NCI-H1105 (cell line): ENCODE data around the gene PDHX.
A peak's percentile ranks its signal among the peaks of the same experiment; 100 is the strongest.
"Not testable (repeated sequence)": the region's sequence is repeated elsewhere in the genome, so short reads cannot be mapped to it uniquely, and the experiment has no call there.

Source experiments
- DNase-seq: peaks from one replicate; lab custom pipeline; 2025; lab: John Stamatoyannopoulos, UW

PDHX gene

DNA sequence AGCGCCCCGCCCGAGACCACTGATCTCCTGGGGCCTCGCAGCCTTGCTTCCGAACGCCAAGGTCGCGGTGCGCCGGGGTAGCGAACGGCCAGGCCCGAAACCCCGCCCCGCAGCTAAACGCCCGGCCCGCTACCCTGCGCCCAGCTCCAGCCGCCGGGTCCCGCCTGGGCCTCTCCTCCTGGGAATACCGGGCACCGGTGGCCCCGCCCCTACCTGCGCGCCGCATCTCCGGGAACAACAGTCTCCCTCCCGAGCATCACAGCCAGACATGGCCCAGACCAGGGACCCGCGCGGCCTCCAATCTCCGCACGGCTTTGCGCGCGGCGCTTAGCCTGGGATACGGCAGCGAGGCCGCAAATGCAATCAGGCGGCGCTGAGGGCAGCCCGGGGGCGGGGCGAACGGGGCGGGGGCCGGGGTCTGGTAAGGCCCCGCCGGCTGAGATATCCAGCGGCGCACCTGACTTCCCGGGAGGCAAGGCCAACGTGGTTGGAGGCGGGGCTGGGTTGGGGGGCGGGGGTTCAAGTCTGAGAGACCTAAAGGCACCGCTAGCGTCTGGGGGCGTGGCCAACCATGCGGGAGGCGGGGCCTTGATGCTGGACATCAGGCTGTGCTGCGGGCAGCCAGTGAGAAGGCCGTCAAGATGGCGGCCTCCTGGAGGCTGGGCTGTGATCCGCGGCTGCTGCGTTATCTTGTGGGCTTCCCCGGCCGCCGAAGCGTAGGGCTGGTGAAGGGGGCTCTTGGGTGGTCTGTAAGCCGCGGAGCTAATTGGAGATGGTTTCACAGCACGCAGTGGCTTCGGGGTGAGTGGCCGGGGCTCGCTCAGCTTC lies at the start of gene PDHX, which contains the start of gene APIP:
Gene PDHX (plus strand): TSS at position 604 of the 828 bp plus-strand sequence. CDS start 38 bp downstream, at position 642.
Gene APIP (minus strand): TSS at position 365 of the 828 bp plus-strand sequence. CDS start 95 bp downstream, at position 270.
- peak; percentile 99 for DNase-seq

DNA sequence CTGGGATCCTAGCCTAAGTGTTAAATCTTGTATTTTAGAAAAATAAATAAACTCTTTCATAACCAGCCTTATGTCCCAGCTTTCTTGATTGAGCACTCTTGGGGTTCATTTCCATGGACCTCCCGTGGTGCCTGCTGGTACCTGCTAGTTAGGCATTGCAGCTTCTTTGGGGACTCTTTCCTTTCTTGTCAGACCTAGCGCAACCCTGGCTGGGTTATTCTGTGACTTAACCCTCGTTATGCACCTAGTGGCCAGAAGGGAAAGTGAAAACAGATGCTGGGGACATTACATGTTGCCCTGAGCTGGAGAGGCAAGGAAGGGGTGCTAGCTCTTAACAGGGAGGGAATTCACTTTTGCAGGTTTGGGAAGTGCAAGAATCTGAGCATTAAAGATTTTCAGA lies 47.0 kb upstream of the PDHX start:
- no peak for DNase-seq

DNA sequence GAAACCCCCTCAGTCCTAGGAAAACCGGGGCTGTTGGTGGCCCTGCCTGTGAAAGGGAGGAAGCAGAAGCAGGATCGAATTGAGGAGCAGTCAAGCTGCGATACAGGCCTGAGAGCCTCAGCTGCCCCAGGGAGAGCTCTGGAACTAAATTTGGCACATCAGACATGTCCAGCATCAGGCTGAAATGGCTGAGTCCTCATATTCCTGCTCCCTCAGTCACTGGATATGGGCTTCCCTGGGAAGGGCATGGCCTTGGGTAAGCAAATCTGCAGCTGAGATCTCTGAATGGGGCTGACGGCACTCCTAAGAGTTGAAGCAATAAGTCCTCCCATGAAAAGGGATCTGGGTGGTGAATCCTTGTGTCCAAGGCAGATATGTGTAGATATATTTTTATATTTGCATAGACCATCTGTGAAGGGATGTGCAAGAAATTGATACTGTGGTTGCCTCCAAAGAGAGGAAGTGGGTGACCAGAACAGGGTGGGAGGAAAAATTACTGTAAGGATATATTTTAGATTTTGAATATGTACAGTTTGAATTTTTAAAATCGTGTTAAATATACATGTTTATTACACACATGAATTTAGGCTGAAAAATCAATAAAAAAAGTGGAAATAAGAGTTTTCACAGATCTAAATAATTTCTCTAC lies 45.7 kb upstream of the PDHX start:
- no peak for DNase-seq

DNA sequence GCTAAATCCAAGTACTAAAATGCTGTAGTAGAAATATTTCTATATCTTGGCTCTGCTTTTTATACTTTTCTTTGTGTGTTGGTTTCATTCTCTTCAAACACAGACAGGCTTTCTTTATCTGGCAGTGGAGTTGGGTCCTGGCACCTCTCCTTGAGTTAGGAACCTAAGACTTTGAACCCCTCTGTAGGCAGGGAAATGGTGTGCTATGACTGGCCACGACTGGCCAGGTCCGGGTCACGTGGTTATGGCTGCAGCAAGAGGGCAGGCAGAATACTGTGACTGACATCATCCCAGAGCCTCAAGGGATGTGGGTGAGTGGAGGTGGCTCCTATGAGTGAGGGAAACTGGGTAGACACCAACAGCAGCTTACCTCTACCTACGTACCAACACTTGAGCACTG lies 42.2 kb upstream of the PDHX start:
- DNase-seq = no peak

DNA sequence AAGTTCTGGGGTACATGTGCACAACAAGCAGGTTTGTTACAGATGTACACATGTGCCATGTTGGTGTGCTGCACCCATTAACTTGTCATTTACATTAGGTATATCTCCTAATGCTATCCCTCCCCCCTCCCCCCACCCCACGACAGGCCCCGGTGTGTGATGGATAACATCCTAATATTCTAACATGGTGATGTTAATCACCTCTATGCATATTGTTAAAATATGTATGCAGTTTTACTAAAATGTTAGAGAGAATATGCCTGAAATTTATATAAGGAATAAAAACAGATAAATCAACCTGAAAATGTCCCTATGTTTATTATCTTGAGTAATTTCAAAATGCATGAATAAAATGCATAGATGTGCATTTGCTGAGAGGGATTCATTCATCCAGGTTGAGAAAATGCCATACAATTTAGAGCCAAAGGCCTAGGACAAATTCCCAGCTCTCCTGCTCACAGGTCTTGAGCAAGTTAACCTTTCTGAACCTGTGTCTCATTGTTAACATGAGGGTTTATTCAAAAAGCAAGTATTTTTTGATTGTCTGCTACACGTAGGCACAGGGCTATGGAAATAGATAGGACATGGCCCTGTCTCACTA lies 38.9 kb upstream of the PDHX start:
- DNase-seq = no peak

DNA sequence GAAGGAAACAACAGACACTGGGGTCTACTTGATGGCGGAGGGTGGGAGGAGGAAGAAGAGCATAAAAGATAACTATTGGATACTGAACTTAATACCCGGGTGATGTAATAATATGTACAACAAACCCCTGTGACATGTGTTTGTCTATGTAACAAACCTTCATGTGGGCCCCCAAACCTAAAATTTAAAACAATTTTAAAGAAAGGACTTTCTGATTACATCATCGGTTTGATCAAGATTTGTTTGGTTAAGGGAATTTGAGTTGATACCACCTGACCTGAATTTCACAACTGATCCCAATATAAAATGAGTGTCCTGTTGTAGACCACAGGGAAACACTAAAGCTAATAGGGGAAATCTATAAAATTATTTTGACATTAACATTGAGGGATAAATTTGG lies 34.5 kb upstream of the PDHX start:
- DNase-seq = no peak

DNA sequence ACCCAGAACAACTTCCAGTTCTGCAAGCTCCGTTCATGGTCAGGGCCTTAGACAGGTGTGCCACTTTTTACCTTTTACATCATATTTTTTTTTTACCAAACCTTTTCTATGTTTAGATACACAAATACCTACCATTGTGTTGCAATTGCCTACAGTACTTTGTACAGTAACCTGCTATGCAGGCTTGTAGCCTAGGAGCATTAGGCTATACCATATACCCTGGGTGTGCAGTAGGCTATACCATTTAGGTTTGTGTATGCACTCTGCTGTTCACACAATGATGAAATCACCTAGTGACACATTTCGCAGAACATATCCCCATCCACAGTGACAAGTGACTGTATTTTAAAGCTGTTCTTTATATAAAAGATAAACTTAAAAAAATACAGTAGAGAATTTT lies 29.8 kb upstream of the PDHX start:
- DNase-seq = no peak

DNA sequence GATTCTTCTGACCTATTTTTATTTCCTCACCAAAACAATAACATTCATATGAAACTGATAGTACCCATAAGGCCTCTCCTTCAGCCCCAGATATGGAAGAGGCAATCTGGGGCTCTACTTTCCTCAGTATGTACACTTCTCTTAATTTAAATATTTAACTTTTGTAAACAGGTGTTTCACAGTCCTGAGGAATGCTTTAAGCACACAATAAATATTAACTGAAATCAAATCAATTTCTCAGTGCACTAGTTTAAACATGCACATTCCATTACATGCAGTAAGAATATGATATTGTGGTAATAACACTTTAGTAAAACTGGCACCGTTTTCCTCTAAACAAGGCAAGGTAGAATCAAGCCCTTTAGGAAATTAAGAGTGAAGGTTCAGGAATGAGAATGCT lies 29.2 kb upstream of the PDHX start:
- DNase-seq = no peak

DNA sequence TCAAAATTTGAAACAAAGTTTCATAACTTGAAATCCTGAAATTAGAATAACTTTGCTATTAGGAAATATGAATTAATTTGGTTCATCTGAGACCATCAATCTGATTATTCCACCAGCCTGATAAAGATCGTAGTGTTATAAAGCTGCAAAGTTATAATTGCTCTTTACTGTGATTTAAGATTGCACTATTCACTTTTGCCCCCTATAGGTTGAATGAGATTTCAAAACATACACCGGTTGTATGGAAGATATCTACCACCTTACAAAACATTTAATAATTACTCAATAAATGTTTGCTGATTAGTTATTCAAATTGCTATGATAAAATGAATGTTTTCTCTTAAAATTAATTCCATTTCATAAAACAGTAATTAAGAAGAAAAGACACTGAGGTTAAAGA lies 26.3 kb upstream of the PDHX start:
- no peak for DNase-seq

DNA sequence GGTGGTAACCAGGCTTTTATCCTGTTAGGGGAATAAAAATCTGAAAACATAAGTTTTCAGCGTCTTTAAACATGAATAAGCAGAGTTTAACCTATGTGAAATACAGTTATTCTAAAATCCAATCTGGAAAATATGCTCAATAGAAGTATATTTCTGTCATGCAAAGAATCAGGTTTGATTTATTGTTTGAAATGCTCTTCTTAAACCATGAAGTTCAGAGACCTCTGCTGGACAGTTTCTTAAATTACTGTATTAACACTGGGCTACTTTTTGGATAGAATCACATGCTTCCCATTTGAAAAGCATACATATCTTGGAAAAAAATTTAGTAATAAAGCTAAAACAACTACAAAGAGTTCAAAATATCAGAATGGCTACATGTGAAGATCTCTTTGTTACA lies 25.6 kb upstream of the PDHX start:
- peak; percentile 40 for DNase-seq

DNA sequence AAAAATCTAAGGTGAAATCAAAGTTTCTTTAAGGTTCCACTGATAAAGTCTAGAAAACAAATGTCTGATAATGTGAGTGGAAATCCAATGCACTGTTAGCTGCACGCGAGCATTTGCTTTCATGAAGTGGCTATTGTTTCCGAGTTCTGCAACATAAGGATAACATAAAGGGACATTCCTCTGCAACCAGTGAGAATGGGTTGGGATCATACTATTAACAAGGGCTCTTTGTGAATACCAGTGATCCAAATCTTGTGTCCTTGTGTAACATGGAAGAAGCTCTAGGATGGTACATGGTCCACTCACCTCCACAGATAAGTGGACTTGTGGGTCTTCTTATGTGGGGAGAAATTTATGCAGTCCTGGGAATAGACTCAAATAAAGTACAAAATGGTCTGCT lies 24.8 kb upstream of the PDHX start:
- no peak for DNase-seq

DNA sequence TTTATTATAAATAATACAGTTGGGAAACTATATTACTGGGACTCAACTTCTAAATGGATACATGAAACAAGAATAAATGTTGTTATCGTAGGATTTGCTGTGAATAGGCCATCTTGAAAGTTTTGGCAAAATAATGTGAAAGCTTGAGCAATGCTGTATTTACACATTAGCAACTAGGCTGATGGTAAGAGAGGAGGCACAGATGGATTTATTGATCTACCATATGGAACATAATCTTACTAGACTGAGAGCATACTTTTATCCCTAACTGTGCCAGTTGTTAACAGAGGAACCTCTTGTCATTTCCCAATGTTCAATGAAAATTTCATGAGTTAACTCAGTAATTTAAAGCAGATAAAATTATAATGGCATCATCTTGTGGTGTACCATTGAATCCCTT lies 23.0 kb upstream of the PDHX start:
- no peak for DNase-seq

DNA sequence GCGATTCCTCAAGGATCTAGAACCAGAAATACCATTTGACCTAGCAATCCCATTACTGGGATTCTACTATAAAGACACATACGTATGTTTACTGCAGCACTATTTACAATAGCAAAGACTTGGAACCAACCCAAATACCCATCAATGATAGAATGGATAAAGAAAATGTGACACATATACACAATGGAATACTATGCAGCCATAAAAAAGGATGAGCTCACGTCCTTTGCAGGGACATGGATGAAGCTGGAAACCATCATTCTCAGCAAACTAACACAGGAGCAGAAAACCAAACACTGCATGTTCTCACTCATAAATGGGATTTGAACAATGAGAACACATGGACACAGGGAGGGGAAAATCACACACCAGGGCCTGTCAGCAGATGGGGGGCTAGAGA lies 20.2 kb upstream of the PDHX start:
- not testable (repeated sequence) for DNase-seq

DNA sequence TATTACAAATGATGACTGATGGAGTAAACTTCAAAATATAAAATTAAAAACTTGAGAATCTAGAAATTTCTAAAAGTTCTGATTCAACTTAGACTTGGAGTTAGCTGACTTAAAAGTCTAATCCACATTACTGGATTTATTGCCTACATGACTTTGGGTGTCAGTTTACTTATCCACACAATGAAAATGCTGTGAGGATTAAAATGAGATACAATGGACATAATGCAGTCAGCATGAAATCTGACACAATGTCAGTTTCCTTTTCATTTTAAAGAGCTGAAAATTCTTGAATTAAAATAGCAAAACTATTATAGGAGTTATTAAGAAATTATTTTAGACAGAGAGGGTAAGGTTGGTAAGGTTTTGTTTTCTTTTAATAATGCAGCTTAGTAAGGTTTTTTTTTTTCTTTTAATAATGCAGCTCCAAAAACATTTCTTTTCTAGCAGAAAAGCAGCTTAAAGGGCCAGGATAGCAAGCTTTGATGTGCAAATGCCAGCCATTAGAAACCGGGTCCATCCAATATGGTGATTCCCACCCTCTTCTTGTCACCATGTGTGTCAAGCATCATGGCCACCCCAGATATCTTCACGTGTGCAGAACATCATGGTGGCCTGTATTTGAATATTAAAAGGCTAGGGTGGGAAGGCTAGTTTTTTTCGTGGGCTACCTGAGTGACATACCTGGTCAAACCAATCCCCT lies 19.1 kb upstream of the PDHX start:
- DNase-seq = no peak

DNA sequence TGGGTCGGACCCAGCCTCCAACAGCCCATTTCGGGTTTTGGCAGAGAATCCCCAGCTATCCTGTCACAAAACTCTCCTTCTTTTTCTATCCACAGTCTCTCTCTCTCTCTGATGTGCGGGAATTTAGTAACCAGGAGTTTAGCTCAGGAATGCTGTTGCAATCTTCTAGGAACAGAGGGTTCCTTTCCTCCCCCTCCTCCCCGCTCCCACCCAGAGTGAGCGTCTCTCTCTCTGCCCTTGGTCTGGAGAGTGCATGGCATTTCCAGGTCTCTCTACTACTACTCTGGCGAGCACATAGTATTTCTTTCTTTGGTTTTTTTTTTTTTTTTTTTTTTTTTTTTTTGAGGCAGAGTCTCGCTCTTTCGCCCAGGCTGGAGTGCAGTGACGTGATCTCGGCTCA lies 17.9 kb upstream of the PDHX start:
- DNase-seq = no peak

DNA sequence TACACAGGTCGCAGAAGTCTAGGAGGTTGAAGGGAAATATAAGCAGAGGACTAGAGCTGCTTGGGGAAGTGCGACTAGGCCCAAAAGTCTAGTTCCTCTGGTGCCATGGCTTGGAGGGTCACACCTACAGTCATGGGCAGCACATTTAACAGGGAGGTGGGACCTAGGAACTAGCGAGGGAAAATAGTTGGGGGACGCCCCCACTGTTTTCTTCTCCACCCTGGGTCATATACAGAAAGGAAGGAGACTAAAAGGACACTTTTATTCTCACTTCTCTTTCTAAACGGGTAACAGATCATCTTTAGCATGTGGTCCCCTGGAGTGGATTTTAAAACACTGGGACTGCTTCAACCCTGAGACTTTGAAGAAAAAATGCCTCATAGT lies 16.8 kb upstream of the PDHX start:
- DNase-seq = no peak

DNA sequence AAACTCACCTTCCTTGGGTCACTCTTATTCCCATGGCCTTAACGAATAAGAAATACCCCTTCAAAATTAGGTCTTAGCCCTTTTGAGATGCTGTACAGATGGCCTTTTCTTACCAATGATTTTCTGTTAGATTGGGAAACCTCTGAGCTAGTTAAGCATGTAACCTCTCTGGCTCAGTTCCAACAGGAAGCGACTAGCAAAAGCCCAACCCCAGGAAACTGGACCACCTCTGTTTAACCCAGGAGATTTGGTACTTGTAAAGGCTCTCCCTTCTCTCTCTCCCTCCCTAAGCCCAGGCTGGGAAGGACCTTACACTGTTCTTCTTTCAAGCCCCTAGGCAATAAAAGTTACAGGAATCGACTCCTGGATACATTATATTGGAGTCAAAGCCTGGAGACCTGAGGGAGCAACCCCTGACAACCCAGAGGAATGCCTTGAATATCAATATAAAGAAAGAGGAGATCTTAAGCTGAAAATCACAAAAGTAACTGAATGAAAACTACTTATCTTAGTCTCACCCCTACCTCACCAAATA lies 11.9 kb upstream of the PDHX start:
- no peak for DNase-seq

DNA sequence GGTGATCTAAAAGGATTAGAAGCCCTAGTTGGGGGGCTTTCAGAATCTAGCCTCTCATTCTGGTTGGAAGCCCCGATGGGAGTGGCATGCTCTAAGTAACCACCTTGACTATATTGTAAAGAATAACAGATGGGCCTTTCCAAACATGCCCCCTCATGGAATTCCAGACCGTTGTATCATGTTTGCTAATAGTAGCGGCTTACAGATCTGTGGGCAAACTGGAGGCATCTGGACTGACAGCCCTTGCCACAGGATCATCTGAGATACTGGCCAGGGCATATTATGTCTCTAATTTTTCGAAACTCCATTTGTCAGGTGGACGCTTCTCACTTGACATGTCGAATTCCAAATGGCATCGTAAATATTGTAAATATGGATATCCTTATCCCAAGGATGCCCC lies 10.8 kb upstream of the PDHX start:
- no peak for DNase-seq

DNA sequence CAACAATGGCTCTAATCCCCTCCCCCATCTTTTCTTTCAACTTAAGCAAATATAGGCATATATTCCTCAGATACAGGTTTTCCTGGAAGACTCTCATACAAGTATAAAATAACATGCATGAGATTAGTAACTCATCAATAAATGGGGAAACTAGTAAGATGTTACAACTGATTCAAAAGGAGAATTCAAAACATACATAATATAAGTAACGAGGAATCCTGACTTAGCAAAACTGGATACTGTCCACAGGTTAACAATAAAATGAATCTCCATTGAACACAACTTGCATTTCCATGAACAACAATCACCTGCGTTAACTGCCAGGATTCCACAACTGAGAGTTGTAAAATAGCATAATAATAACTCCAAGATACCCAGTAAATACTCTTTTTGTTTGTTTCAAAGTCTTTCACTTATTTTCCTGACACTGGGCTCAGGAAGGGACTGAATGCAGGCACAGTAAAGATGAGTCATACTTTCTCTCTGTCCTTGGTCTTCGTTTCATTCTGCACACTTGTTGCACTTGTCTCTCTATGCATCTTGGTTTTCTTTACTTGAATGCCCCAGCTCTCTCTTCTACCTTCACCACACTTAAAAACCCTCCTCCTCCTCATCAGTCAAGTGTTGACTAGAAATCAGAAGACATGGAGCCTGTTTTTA lies 8.4 kb upstream of the PDHX start:
- DNase-seq = no peak

DNA sequence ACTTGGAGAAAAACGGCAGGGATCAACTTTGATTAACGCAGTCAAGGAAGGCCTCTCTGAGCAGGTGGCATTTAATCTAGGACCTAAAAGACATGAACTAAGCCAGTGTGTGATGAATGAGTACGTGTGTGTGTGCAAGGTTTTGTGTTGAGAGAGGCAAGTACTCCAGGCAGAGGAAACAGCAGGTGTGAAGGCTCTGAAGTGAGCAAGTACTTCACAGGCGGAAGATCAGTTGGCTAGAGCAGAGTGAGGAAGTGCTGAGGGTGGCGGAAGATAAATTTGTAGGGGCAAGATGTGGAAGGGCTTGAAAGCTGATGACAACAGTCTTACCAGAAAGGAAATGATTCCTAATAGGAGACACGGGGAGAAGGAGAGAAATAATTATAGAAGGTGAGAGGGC lies 7.0 kb upstream of the PDHX start:
- no peak for DNase-seq

DNA sequence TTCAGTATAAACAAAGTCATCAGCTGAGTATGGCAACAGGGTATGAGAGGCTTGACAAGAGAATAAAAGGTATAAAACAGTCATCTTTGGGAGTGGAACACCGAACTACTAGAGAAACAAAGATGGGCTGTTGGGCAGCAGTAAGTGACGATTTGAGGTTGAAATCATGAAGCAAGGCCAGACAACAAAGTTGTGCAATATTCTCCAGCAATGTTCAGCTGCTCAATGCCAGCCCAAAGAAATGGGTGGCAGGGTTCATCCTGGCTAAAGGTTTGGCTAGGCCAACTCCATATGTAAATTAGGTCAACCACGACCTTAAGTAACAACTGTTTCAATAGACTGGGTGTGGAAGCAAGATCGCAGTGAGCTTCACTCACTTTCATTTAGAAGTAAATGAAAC lies 6.5 kb upstream of the PDHX start:
- no peak for DNase-seq

DNA sequence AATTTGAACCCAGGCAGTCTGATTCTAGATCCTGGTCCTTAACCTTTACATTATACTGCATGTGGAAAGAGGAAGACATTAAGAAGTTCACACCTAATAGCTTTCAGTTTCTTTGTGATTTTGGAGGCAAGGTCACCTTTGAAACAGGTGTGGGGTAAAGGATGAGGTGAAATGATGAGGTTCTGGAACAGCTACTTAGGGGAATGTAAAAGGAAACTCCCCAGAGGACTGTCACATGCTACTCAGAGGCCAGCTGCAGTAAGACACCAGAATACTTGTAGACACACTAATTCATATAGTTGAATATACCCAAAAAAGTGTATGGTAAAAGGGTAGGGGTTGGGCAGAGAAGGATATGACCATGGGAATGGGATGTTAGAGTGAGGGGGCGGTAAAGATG lies 5.6 kb upstream of the PDHX start:
- no peak for DNase-seq
